PC-9 (cell line): Measurements from ENCODE around the gene OR2Z1.

ENCODE experiments used
- EZH2 ChIP-seq: fragments of 200-600 bp; sonication (generic); IDR thresholded peaks from 2 replicates; pipeline ENCODE4 v1.8.0; 2017; ENCODE audit warnings: antibody characterized with exemption, low read depth
- TF ChIP-seq, protein P1 (sequence below): fragments of 200-600 bp; sonication (generic); conservative IDR thresholded peaks from 2 replicates; pipeline ENCODE4 v1.6.1; 2017; ENCODE audit warnings: mixed run types, antibody characterized with exemption, mild to moderate bottlenecking, moderate library complexity

DNA sequence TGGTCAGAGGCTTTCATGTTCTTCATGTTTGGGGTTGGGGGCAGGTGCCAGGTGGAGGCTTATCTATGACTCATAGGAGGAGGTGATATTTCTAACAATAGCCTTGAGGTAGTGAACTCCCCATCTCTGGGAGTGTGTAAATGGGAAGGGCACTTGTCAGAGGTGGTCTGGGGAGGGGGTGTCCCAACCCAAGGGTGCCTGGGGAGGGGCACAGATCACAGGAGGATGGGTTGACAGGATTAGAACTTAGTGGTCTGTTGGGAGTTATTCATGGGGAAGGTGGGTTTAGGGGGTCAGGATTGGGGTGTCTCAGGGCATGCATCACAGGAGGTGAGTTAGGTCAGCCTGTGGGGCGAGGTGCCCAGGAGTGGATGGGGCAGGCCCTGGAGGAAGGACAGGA, 24.4 kb upstream of the OR2Z1 start:
- TF ChIP-seq, protein P1, sequence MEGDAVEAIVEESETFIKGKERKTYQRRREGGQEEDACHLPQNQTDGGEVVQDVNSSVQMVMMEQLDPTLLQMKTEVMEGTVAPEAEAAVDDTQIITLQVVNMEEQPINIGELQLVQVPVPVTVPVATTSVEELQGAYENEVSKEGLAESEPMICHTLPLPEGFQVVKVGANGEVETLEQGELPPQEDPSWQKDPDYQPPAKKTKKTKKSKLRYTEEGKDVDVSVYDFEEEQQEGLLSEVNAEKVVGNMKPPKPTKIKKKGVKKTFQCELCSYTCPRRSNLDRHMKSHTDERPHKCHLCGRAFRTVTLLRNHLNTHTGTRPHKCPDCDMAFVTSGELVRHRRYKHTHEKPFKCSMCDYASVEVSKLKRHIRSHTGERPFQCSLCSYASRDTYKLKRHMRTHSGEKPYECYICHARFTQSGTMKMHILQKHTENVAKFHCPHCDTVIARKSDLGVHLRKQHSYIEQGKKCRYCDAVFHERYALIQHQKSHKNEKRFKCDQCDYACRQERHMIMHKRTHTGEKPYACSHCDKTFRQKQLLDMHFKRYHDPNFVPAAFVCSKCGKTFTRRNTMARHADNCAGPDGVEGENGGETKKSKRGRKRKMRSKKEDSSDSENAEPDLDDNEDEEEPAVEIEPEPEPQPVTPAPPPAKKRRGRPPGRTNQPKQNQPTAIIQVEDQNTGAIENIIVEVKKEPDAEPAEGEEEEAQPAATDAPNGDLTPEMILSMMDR = no peak
- no peak for TF ChIP-seq EZH2
